ENCODE results near the gene CIAPIN1.
"Not testable (repeated sequence)": the region's sequence is repeated elsewhere in the genome, so short reads cannot be mapped to it uniquely, and the experiment has no call there.

The CIAPIN1 gene

GRCh38 chr16:57439947-57440346, 7.2 kb downstream of the CIAPIN1 start:
- not testable (repeated sequence) for DNase-seq

- DNase-seq = no peak
Observed at GRCh38 chr16:57435838-57436237, 11.3 kb downstream of the CIAPIN1 start.

DNA sequence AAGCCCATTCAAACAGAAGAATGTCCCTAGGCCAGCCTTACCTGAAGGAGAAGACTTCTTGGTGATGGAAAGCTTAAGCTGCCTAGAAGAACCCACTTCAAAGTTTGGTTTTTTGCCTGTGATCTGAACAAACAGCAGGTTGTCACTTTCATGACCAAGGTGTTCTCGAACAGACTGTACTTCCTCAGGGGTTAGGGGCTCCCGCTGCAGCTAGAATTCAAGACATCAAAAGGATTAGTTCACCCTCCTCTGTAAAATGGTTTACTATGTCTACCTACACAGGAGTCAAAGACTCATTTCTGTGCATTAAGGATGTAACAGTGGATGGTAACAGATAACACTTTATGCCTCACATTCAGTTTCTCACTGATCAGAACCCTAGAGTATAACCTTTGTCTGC, 13.2 kb downstream of the CIAPIN1 start:
- DNase-seq = no peak

DNA sequence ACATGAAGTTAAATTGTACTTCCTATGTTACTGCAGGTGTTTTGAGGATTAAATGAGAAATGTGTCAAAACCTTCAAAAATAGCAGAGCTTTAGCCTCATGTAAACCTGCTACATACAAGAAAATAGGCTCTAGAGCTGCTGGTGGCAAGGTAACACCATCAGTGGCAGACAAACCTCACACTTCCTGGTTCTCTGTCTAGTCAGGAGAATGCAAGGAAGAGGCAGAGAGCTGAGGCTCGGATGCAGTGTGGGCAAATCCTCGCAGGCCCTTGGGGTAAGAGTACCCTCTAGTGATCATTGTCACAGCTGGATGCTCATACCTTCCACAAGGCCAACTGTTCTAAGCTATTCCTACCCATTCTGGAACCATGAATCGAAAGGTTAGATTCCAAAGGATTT, 14.2 kb downstream of the CIAPIN1 start:
- DNase-seq = no peak

GRCh38 chr16:57432505-57432904, 14.7 kb downstream of the CIAPIN1 start:
- no peak for DNase-seq

DNA sequence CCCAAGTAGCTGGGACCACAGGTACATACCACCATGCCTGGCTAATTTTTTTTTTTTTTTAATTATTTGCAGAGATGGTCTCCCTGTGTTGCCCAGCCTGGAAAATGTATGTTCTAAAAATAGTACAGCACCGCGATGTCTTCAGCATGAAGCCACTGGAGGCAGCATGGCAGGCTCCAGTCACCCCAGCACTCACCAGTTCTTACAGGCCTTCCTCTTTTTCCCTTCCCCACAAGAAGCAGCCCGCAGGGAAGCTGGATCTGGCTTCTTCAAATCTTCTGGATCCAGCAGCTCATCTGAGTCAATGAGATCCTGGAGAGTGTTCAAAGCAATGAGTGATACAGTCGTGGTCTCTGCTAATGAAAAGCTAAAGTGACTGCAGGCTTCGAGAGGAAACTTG, 16.2 kb downstream of the CIAPIN1 start:
- peak; percentile 54 for DNase-seq

GRCh38 chr16:57427824-57428223, 19.4 kb downstream of the CIAPIN1 start:
- DNase-seq = no peak

- no peak for DNase-seq
Observed at GRCh38 chr16:57427307-57427706, 19.9 kb downstream of the CIAPIN1 start.

- DNase-seq = no peak
Observed at GRCh38 chr16:57426356-57426755, 20.8 kb downstream of the CIAPIN1 start.

DNA sequence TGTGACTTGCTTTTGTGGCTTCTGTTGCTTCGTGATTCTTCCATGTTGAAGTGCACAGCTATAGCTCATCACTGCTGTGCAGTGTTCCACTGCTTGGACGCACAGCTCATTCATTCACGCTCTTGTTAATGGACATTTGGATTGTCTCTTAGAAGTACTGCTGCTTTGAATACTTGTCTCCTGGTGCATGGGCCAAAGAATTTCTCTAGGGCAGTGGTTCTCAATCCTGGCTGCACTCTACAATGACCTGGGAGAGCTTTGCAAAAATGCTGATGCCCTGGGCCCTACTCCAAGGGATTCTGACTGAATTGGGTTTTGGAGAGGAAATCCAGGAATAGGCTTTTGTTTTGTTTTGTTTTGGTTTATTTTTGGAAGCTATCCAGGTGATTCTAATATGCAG, 22.6 kb downstream of the CIAPIN1 start:
- no peak for DNase-seq

- DNase-seq = no peak
Observed at GRCh38 chr16:57423152-57423551, 24.0 kb downstream of the CIAPIN1 start.

- DNase-seq = peak; percentile 44
Observed at GRCh38 chr16:57422026-57422944, 24.9 kb downstream of the CIAPIN1 start.

DNA sequence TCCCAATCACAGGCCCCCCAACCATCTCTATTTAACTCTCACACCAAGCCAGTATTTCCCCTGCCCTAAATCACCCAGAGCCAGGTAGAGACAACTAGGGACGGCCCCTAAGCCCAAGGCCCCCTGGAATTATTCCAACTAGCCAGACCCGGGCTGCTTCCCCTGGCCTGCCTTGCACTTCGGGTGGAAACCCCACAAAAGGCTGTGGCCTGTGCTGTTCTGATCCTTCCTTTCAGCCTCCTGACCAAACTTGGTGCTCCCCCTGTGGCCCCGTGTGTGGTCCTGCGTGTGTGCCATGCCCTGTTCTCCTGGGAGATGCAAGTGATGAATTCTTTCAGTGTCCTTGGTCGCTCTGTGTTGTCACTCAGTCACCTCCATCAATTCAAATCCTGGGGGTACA, 27.7 kb downstream of the CIAPIN1 start:
- no peak for DNase-seq

GRCh38 chr16:57416084-57416483, 31.1 kb downstream of the CIAPIN1 start:
- no peak for DNase-seq

DNA sequence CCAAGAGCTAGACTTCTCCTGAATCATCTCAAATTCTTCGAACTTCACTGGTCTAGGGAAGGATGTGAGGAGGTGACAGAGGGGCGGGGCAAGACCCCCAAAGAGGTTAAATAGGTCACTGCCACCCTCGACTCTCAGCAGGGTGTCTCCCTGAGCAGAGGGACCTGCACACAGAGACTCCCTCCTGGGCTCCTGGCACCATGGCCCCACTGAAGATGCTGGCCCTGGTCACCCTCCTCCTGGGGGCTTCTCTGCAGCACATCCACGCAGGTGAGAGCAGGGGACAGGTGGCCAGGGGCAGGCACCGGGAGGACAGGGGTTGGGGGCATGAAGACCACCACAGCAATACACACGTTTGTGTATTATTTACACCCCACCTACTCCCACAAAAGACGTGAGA, 33.5 kb downstream of the CIAPIN1 start:
- no peak for DNase-seq

DNA sequence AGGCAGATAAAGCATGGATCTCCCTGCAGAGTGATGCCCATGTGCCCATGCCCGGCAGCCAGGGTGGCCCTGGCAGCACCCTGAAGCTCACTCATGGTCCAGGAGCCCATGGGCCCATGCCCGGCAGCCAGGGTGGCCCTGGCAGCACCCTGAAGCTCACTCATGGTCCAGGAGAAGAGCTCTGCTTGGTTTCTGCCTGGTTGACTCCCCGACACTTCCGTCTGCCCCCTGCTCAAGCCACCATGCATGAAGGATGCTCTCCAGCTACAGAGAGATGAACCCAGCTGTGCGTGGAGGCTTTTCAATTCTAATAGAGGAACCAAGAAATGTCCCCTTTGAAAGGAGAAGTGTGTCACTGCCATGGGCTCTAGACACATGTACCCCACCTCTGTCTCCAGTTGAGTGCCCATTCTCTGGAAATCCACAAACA, 33.9 kb downstream of the CIAPIN1 start:
- peak; percentile 65 for DNase-seq

- DNase-seq = no peak
Observed at GRCh38 chr16:57412584-57412983, 34.6 kb downstream of the CIAPIN1 start.

GRCh38 chr16:57411362-57411976, 35.7 kb downstream of the CIAPIN1 start:
- DNase-seq = no peak

DNA sequence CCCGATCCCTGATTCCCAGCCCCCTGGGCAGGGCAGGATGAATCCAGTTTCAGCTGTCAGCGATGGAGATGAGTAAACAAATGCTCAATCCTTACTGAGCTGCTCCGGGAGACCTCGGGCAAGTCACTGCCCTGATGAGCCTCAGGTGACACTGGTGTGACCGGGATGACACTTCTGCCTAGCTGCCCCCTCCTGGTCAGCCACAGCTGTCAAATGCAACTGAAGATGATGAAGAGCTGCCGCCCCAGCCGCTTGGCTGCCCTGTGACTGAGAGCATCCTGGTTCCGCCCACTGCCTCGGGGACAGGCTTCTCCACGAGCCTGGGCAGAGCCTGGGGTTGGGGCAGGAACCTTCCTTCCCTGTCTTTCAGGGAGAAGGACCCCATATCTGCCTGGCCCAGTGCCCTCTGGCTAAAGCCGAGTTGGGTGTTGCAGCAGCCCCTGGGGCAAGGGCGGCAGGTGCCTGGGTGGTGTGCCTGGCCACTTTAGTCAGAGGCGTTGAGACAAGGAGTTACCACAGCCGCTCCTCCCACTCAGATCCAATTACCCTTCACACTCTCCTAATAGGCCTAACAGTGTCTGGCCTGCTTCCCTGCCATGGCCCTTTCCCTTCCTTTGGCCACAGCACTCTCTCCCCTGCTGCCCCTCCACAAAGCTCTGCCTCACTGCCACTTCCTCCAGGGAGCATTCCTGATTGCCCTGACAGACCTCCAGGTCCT, 37.2 kb downstream of the CIAPIN1 start:
- no peak for DNase-seq

GRCh38 chr16:57409065-57409464, 38.1 kb downstream of the CIAPIN1 start:
- DNase-seq = peak; percentile 52

DNA sequence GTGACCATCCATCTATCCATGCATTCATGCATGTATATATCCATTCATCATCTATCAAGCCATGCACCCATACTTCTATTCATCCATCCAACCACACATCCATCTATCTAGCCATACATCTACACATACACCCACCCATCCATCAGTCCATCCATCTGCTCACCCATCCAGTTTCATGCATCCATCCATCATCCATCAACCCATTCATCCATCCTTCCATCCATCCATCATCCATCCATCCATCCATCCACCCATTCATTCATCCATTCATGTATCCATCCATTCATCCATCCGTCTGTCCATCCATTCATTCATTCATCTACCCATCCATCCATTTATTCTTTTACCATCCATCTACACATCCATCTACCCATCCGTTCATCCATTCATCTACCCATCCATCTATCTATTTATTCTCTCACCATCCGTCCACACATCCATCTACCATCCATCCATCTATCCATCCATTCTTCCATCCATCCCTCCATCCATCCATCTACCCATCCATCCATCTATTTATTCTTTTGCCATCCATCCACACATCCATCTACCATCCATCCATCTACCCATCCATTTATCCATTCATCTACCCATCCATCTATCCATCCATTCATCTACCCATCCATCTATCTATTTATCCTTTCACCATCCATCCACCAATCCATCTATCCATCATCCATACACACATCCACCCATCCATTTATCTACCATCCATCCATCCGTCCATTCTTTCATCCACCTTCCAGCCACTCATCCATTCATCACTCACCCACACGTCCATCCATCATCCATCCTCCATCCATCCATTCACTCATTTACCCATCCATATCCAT, 39.4 kb downstream of the CIAPIN1 start:
- no peak for DNase-seq

DNA sequence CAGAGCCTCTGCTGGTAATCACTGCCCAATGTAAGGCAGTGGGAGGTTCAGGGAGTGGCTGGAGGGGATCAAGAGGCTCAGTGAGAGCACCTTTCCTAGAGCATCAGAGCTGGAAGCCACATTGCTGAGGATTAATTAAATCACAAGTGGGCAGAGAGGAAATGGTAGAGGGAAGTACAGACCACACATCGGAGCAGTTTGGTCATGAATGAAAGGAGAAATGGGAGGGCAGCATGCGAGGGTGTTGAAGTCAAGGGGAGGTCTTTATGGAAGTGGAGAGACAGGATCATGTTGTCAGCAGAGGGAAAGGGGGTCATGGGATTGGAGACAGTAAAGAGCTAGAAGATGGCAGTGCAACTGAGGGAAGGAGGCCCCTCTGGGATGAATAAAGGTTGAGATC, 40.3 kb downstream of the CIAPIN1 start:
- DNase-seq = peak; percentile 72

DNA sequence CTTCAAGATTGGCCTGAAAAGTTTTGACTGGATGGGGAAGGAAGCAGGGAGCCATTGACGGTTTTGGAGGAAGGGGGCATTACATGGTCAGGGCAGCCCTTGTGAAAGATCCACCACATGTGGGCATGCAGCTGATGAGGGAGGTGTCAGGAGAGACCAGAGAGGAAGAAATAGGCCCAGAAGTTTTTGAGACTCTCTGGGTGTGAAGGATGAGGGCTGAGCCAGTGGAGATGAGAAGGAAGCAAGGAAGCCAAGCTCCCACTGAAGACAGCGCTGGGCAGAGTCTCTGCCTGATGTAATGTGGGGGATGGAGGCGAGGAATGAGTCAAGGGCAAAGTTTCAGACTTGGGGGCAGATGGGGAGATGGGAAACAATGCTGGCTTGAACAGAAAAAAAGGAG, 42.1 kb downstream of the CIAPIN1 start:
- DNase-seq = peak; percentile 2
